A549 (cell line): Measurements from ENCODE around the gene RUVBL1. TPM values are rescaled to one million over a fixed set of nuclear protein-coding genes. Genes with fewer than 3 reads are reported as not detected.

Source experiments
- ATAC-seq, 2 experiments: fragments of 200-7000 bp in 1 of 2; fragments of >200 bp in 1 of 2; cut with Nextera tagmentation in 1 of 2; cut with Tn5 transposase in 1 of 2; 3 replicates each; pipeline versions ENCODE4 v1.8.0 to v1.9.1; 2018 to 2020; ENCODE audit warnings: mild to moderate bottlenecking in 1 of 2, moderate library complexity in 1 of 2
- CTCF ChIA-PET: fragments of 300-600 bp; sonication (Branson Sonifier 250); formaldehyde crosslinking; extraction: SDS; loops from one replicate; lab custom pipeline; 2021; ENCODE audit warnings: antibody characterized with exemption, inconsistent platforms; lab: Yijun Ruan, JAX
- POLR2A ChIA-PET: fragments of 350-600 bp; formaldehyde crosslinking; extraction: SDS; loops from one replicate; lab custom pipeline; 2021; ENCODE audit warnings: antibody characterized with exemption, inconsistent platforms; lab: Yijun Ruan, JAX
- DNase-seq, 2 experiments: peaks; one replicate each; pipeline versions ENCODE4 v3.0.0 to v3.0.0-alpha.2; 2011 to 2016; ENCODE audit warnings: low read depth in 1 of 2, low spot score in 1 of 2
- FAIRE-seq: peaks from 2 replicates; lab custom pipeline; 2011; peaks lifted over from hg19 to GRCh38; lab: Jason Lieb, UNC
- H3K27ac ChIP-seq, 2 experiments: fragments of >200 bp; sonication (Bioruptor Twin); formaldehyde crosslinking; 3 replicates each; pipeline ENCODE4 v1.5.1; 2016 to 2017
- H3K4me1 ChIP-seq: fragments of >200 bp; sonication (Bioruptor Twin); formaldehyde crosslinking; 3 replicates; pipeline ENCODE4 v1.6.1; 2016
- H3K4me2 ChIP-seq: fragments of >200 bp; sonication (Bioruptor Twin); formaldehyde crosslinking; 3 replicates; pipeline ENCODE4 v1.6.1; 2016
- H3K4me3 ChIP-seq: fragments of >200 bp; sonication (Bioruptor Twin); formaldehyde crosslinking; 3 replicates; pipeline ENCODE4 v1.5.1; 2016
- H3K9me3 ChIP-seq: fragments of >200 bp; sonication (Bioruptor Twin); formaldehyde crosslinking; 3 replicates; pipeline ENCODE4 v1.6.1; 2016
- CEBPB ChIP-seq, 2 experiments: fragments of >200 bp in 1 of 2; sonication (Bioruptor Twin) in 1 of 2; formaldehyde crosslinking in 1 of 2; IDR thresholded peaks; 2 replicates each; pipeline ENCODE4 v1.6.1; 2012 to 2016
- CHD4 ChIP-seq: fragments of 200-600 bp; sonication (generic); IDR thresholded peaks from 2 replicates; pipeline ENCODE4 v1.6.1; 2016; ENCODE audit warnings: antibody characterized with exemption, mild to moderate bottlenecking, borderline replicate concordance
- EHF ChIP-seq: fragments of 250-450 bp; sonication (Bioruptor Pico); IDR thresholded peaks from 2 replicates; pipeline ENCODE4 v1.5.0; 2020; ENCODE audit warnings: mild to moderate bottlenecking
- EHMT2 ChIP-seq: fragments of 200-600 bp; sonication (generic); IDR thresholded peaks from 2 replicates; pipeline ENCODE4 v1.6.1; 2016; ENCODE audit warnings: antibody characterized with exemption, low read depth, mild to moderate bottlenecking, moderate library complexity
- EP300 ChIP-seq, 2 experiments: fragments of >200 bp; sonication (Bioruptor Twin); formaldehyde crosslinking; IDR thresholded peaks; 2 replicates in 1 of 2; 3 replicates in 1 of 2; pipeline ENCODE4 v1.6.1; 2016 to 2017
- FOXS1 ChIP-seq: fragments of 250-450 bp; sonication (Bioruptor Pico); IDR thresholded peaks from 2 replicates; pipeline ENCODE4 v1.5.0; 2020; ENCODE audit warnings: mild to moderate bottlenecking, moderate library complexity
- GATA3 ChIP-seq: IDR thresholded peaks from 2 replicates; pipeline ENCODE4 v1.6.1; 2012; ENCODE audit warnings: borderline replicate concordance
- JUNB ChIP-seq: fragments of >200 bp; sonication (Bioruptor Twin); formaldehyde crosslinking; IDR thresholded peaks from 2 replicates; pipeline ENCODE4 v1.6.1; 2016
- KDM1A ChIP-seq: fragments of 200-600 bp; sonication (generic); IDR thresholded peaks from 2 replicates; pipeline ENCODE4 v1.6.1; 2016; ENCODE audit warnings: low read depth, mild to moderate bottlenecking
- MAFK ChIP-seq: fragments of 450-650 bp; IDR thresholded peaks from 2 replicates; pipeline ENCODE4 v1.6.1; 2014; ENCODE audit not compliant: partially characterized antibody
- MAZ ChIP-seq: fragments of 150-350 bp; IDR thresholded peaks from 2 replicates; pipeline ENCODE4 v1.6.1; 2014; ENCODE audit warnings: antibody characterized with exemption, low read depth, low read length, borderline replicate concordance
- MYC ChIP-seq: IDR thresholded peaks from 2 replicates; pipeline ENCODE4 v1.6.1; 2012; ENCODE audit warnings: mild to moderate bottlenecking, inconsistent platforms, low read length, improper control_type of control experiment, borderline replicate concordance
- NFE2L2 ChIP-seq: fragments of 150-350 bp; conservative IDR thresholded peaks from 2 replicates; pipeline ENCODE4 v1.6.1; 2014; ENCODE audit warnings: low read length
- PHF8 ChIP-seq: fragments of 200-600 bp; sonication (generic); IDR thresholded peaks from 2 replicates; pipeline ENCODE4 v1.6.1; 2016; ENCODE audit warnings: low read depth, mild to moderate bottlenecking, antibody characterized with exemption, moderate library complexity, borderline replicate concordance
- POLR2A ChIP-seq: IDR thresholded peaks from 2 replicates; pipeline ENCODE4 v1.6.1; 2012; ENCODE audit warnings: mild to moderate bottlenecking, low read length
- RAD21 ChIP-seq, 2 experiments: fragments of >200 bp in 1 of 2; sonication (Bioruptor Twin) in 1 of 2; formaldehyde crosslinking in 1 of 2; IDR thresholded peaks in 1 of 2; conservative IDR thresholded peaks in 1 of 2; 2 replicates in 1 of 2; 3 replicates in 1 of 2; pipeline ENCODE4 v1.6.1; 2012 to 2018; ENCODE audit warnings: inconsistent platforms in 1 of 2
- RCOR1 ChIP-seq: fragments of 150-350 bp; IDR thresholded peaks from 2 replicates; pipeline ENCODE4 v1.6.1; 2014; ENCODE audit warnings: antibody characterized with exemption, low read length, low read depth
- RFX5 ChIP-seq: fragments of 450-650 bp; IDR thresholded peaks from 2 replicates; pipeline ENCODE4 v1.7.1; 2014; ENCODE audit warnings: antibody characterized with exemption, mild to moderate bottlenecking, moderate library complexity
- SMC3 ChIP-seq: fragments of >200 bp; sonication (Bioruptor Twin); formaldehyde crosslinking; IDR thresholded peaks from 3 replicates; pipeline ENCODE4 v1.6.1; 2018; ENCODE audit warnings: inconsistent platforms
- USF2 ChIP-seq: fragments of 450-650 bp; IDR thresholded peaks from 2 replicates; pipeline ENCODE4 v1.6.1; 2014; ENCODE audit warnings: antibody characterized with exemption
- ZFP36 ChIP-seq: fragments of 450-650 bp; IDR thresholded peaks from 2 replicates; pipeline ENCODE4 v1.6.1; 2014; ENCODE audit warnings: borderline replicate concordance; ENCODE audit not compliant: partially characterized antibody
- ZNF302 ChIP-seq: fragments of 250-450 bp; sonication (Bioruptor Pico); IDR thresholded peaks from 2 replicates; pipeline ENCODE4 v1.9.0; 2021; ENCODE audit warnings: inconsistent platforms, mild to moderate bottlenecking, moderate library complexity
- WGBS: methylation state at CpG from one replicate; pipeline ENCODE4 v1.1.6; 2017; ENCODE audit errors: missing lambda C conversion rate; 5-methylcytosine and 5-hydroxymethylcytosine counted together
- polyA plus RNA-seq, 4 experiments: library from polyadenylated mRNA; depleted of rRNA in 3 of 4; stranded (reverse); fragments of >200 nt; fragmentation: RNase III in 1 of 4; extraction: RNeasy Plus Mini Kit Qiagen cat#74134 plus additional on column Dnase treatment in 1 of 4; gene quantifications; 2 replicates in 3 of 4; 3 replicates in 1 of 4; pipeline ENCODE4 v1.2.3, GENCODE V29; 2011 to 2017
- TF ChIP-seq, protein P1 (sequence below): fragments of >200 bp; sonication (Bioruptor Twin); formaldehyde crosslinking; IDR thresholded peaks from 3 replicates; pipeline ENCODE4 v1.5.1; 2016
- TF ChIP-seq, protein P2 (sequence below): fragments of 250-450 bp; sonication (Bioruptor Pico); IDR thresholded peaks from 2 replicates; pipeline ENCODE4 v1.5.0; 2020; ENCODE audit warnings: low read depth, mild to moderate bottlenecking, moderate library complexity

RUVBL1 gene
- polyA plus RNA-seq, 2 of the 4 experiments (the other 2 are of a cell fraction) = 105 to 144 TPM

- Histone ChIP-seq H3K4me1 (no peaks in the 10 kb centered on the region; the same call in 2 of the 3 replicates), H3K9me3 (no peaks in the 10 kb centered on the region), H3K27ac (no peak overlapping the region), H3K4me2 (no peak overlapping the region), H3K4me3 (no peak overlapping the region)
- TF ChIP-seq USF2 (no peak), KDM1A (no peak), RAD21 (conservative IDR thresholded peaks at IDR 0.05 in 1 of 2, IDR thresholded peaks at IDR 0.05 in 1 of 2) (no peak), EHMT2 (no peak), MYC (no peak), RFX5 (no peak), CHD4 (no peak), POLR2A (no peak), EHF (no peak), FOXS1 (no peak), RCOR1 (no peak), GATA3 (no peak), MAFK (no peak), ZFP36 (no peak), CEBPB (IDR thresholded peaks at IDR 0.05) (no peak), NFE2L2 (no peak), MAZ (no peak)
- no peak for DNase-seq
- 92% methylated on average over 8 of the region's 8 CpGs for WGBS
- no peak for FAIRE-seq
- CTCF ChIA-PET = interaction anchor here (1.0 to 1.5 kb wide), 5 partner anchors 148 to 435 kb away, joined by 3 to 7 read pairs (median 3); no protein-coding TSS in a partner anchor
- no peak for ATAC-seq
- POLR2A ChIA-PET = no interaction called here
Measured at GRCh38 chr3:128173200-128173599, 49.6 kb upstream of the RUVBL1 start.

DNA sequence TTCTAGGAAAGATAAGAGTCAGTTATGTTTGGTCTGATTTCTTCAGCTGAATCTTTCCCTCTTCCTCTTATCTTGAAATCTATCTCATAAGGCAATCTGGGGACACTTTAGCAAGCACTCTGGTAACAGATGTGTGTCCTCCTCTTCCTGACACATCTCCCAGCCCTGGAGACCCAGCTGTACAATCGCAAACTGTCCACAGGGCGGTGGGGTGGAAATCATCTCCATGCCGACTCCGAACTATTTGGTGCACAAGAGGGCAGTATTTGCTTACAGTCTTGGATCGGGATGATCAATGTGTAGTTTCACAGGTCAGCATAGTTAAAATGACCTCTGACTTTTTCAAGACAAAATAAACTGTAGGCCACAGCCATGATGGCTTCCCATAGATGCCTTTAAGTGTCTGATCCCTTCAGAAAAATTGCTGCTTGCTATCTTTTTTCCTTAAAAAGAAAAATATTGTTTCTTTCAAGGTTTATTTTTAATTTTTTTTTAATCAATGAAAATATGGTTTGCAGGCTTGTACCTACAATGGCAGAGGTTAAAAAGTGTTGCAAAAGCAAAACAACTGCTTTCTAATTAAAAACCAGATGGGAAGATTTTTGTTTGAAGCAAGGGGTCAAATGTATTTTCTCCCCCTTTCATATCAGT, 47.4 kb upstream of the RUVBL1 start:
- no peak overlapping the region for H3K4me3 ChIP-seq
- H3K4me2 ChIP-seq = no peak overlapping the region
- FAIRE-seq = peak; percentile 32
- H3K9me3 ChIP-seq = no peaks in the 10 kb centered on the region
- TF ChIP-seq JUNB (no peak), ZNF302 (CRISPR knock-in tag) (no peak), EP300 (IDR thresholded peaks at IDR 0.05) (no peak), PHF8 (no peak), SMC3 (peak; percentile 81), EHF (no peak), RAD21 (conservative IDR thresholded peaks at IDR 0.05 in 1 of 2, IDR thresholded peaks at IDR 0.05 in 1 of 2) (peak; percentile 80 to 83)
- TF ChIP-seq, protein P1, sequence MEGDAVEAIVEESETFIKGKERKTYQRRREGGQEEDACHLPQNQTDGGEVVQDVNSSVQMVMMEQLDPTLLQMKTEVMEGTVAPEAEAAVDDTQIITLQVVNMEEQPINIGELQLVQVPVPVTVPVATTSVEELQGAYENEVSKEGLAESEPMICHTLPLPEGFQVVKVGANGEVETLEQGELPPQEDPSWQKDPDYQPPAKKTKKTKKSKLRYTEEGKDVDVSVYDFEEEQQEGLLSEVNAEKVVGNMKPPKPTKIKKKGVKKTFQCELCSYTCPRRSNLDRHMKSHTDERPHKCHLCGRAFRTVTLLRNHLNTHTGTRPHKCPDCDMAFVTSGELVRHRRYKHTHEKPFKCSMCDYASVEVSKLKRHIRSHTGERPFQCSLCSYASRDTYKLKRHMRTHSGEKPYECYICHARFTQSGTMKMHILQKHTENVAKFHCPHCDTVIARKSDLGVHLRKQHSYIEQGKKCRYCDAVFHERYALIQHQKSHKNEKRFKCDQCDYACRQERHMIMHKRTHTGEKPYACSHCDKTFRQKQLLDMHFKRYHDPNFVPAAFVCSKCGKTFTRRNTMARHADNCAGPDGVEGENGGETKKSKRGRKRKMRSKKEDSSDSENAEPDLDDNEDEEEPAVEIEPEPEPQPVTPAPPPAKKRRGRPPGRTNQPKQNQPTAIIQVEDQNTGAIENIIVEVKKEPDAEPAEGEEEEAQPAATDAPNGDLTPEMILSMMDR = peak; percentile 83
- TF ChIP-seq, protein P2, sequence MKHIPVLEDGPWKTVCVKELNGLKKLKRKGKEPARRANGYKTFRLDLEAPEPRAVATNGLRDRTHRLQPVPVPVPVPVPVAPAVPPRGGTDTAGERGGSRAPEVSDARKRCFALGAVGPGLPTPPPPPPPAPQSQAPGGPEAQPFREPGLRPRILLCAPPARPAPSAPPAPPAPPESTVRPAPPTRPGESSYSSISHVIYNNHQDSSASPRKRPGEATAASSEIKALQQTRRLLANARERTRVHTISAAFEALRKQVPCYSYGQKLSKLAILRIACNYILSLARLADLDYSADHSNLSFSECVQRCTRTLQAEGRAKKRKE (CRISPR knock-in tag) = no peak
- ChIA-PET POLR2A (no interaction called here), CTCF (interaction anchor here (0.6 to 2.4 kb wide), 25 partner anchors 11 to 438 kb away, joined by 3 to 11 read pairs (median 4); partner anchors contain the start of gene EEFSEC)
- H3K27ac ChIP-seq = no peak overlapping the region
- ATAC-seq = peak; percentile 97 to 99
- no peaks in the 10 kb centered on the region; the same call in 2 of the 3 replicates for H3K4me1 ChIP-seq
- 6% methylated on average over 5 of the region's 5 CpGs for WGBS
- DNase-seq = peak; percentile 67 to 78
